GM12892 (cell line): ENCODE measurements around the gene KRTAP10-8.

ENCODE experiments used
- POLR2A ChIP-seq: IDR thresholded peaks from 2 replicates; pipeline ENCODE4 v1.6.1; 2011; ENCODE audit warnings: low read depth, low read length, control low read depth
- POLR2AphosphoS5 ChIP-seq: IDR thresholded peaks from 2 replicates; pipeline ENCODE4 v1.6.1; 2011; ENCODE audit warnings: low read depth, low read length, control low read depth
- TAF1 ChIP-seq: IDR thresholded peaks from 2 replicates; pipeline ENCODE4 v1.6.1; 2011; ENCODE audit warnings: low read depth, mild to moderate bottlenecking, control low read depth, low read length, borderline replicate concordance

- TF ChIP-seq POLR2AphosphoS5 (no peak), POLR2A (no peak), TAF1 (no peak)
Measured at GRCh38 chr21:44648557-44649311, 36.9 kb downstream of the KRTAP10-8 start.
